ENCODE results near the gene CD48.

CD48 gene

DNA sequence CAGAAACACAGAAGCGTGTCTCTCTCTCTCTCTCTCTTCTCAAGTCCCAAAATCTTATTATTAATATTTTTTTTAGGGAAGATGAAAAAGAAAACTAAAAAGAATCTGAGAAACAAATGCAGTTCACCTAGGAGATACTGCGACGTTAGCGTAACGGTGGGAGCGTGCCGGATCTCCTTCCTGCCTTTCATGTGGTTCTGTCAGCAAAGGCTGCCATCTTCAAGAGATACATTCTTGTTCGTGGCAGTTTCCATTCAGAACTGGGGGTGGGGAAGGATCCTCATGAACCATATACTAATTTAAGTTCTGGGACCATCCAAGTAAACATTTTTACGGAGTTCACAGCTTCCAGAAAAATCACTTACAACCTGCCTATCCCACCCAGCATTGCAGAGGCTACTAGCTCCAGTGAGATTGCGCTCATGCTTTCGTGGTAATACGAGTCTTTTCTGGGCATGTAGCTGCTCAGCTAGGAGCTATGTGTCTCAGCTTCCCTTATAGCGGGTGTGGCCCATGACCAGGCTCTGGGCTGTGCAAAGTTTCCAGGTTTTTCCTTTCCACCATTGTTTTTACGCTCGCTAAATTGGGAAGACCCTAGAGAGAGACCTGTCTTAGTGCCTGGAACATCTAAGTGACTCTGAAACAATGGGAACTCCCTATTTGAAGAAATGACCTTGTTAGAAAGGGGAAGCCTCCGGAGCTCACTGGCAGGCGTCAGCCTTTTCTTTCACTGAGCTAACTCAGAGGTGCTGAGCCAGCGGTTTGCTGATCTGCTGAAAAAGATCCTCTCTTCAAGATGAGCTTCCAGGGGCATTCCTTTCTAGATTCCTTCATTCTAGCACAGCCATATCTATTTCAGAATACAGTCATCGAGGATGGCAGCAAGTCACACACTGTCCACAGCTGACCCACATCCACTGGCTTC lies 82.1 kb downstream of the CD48 start:
- no peak overlapping the region for H3K4me3 ChIP-seq (ENCODE audit: low read depth, low read length)
- in situ Hi-C loops (cut with HindIII; ENCODE audit: low sequenced_read_pairs), result no loop called here
- DNase-seq (ENCODE audit: low read depth), result no peak
- TF ChIP-seq, protein P1, sequence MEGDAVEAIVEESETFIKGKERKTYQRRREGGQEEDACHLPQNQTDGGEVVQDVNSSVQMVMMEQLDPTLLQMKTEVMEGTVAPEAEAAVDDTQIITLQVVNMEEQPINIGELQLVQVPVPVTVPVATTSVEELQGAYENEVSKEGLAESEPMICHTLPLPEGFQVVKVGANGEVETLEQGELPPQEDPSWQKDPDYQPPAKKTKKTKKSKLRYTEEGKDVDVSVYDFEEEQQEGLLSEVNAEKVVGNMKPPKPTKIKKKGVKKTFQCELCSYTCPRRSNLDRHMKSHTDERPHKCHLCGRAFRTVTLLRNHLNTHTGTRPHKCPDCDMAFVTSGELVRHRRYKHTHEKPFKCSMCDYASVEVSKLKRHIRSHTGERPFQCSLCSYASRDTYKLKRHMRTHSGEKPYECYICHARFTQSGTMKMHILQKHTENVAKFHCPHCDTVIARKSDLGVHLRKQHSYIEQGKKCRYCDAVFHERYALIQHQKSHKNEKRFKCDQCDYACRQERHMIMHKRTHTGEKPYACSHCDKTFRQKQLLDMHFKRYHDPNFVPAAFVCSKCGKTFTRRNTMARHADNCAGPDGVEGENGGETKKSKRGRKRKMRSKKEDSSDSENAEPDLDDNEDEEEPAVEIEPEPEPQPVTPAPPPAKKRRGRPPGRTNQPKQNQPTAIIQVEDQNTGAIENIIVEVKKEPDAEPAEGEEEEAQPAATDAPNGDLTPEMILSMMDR (IDR thresholded peaks at IDR 0.05; ENCODE audit: low read depth, low read length, missing control alignments), result no peak

DNA sequence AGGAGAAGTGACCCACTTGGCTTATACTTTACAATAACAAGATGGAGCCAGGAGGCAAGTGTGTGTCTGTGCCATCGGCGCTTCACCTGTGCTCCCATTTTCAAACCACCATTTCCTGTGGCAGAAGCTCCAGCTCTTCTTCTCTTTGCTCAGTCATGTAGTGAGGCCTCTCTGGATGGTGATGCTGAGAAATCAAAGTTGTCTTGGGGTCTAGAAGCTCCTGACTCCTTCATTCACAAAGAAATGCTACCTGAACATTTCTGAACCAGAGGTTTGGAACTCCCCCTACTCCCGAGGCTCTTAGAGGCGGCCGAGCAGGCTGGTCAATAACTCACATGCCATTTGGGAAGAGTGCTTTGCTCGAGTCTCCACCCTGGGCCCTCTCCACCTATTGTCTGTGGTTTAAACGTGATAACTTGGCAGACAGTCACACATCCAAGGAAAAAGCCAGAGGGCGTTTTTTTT lies 82.8 kb downstream of the CD48 start:
- in situ Hi-C loops (cut with HindIII; ENCODE audit: low sequenced_read_pairs), result no loop called here
- H3K4me3 ChIP-seq (ENCODE audit: low read depth, low read length), result no peak overlapping the region
- TF ChIP-seq, protein P1 (IDR thresholded peaks at IDR 0.05; ENCODE audit: low read depth, low read length, missing control alignments), result no peak
- DNase-seq (ENCODE audit: low read depth), result no peak

All from astrocyte of the cerebellum (primary cell).